HepG2 (cell line): ENCODE results near the gene CYB5B. TPM values are rescaled to one million over a fixed set of nuclear protein-coding genes. Genes with fewer than 3 reads are reported as not detected.

Experiments used
- FOSL1 ChIP-seq: sonication (generic); formaldehyde crosslinking; IDR thresholded peaks from 2 replicates; pipeline ENCODE4 v1.9.0; 2021; ENCODE audit warnings: missing genetic modification reagents, borderline replicate concordance
- FOXJ3 ChIP-seq: sonication (generic); formaldehyde crosslinking; IDR thresholded peaks from 2 replicates; pipeline ENCODE4 v1.4.0; 2020; ENCODE audit warnings: missing genetic modification reagents, mild to moderate bottlenecking, borderline replicate concordance
- GATA4 ChIP-seq: sonication (generic); IDR thresholded peaks from 2 replicates; pipeline ENCODE4 v1.6.1; 2016; ENCODE audit warnings: antibody characterized with exemption, low read depth, borderline replicate concordance
- NCOA5 ChIP-seq: sonication (generic); formaldehyde crosslinking; IDR thresholded peaks from 2 replicates; pipeline ENCODE4 v1.4.0; 2020; ENCODE audit warnings: missing genetic modification reagents
- PAF1 ChIP-seq: IDR thresholded peaks from 2 replicates; pipeline ENCODE4 v1.6.1; 2016; ENCODE audit warnings: missing genetic modification reagents, missing compliant biosample characterization
- TBX2 ChIP-seq: sonication (generic); formaldehyde crosslinking; IDR thresholded peaks from 2 replicates; pipeline ENCODE4 v1.5.0; 2020; ENCODE audit warnings: missing genetic modification reagents, mild to moderate bottlenecking, borderline replicate concordance
- ZBTB21 ChIP-seq: sonication (generic); formaldehyde crosslinking; IDR thresholded peaks from 2 replicates; pipeline ENCODE4 v1.4.0; 2020; ENCODE audit warnings: missing genetic modification reagents
- ZNF234 ChIP-seq: sonication (generic); formaldehyde crosslinking; conservative IDR thresholded peaks from 2 replicates; pipeline ENCODE4 v1.5.1; 2020; ENCODE audit warnings: mild to moderate bottlenecking, missing genetic modification reagents
- polyA plus RNA-seq, 8 experiments: library from polyadenylated mRNA; depleted of rRNA in 3 of 8; stranded (reverse) in 7 of 8; unstranded in 1 of 8; fragments of >200 nt; fragmentation: Illumina TruSeq in 4 of 8; extraction: Trizol in 4 of 8; gene quantifications; 2 replicates each; pipeline versions ENCODE4 v1.2.1 to v1.2.3, GENCODE V29; 2011 to 2016; ENCODE audit warnings: low read depth in 4 of 8, missing spikeins in 1 of 8, mixed read lengths in 1 of 8; ENCODE audit not compliant: insufficient read depth in 1 of 8
- total RNA-seq, 5 experiments: library from RNA; depleted of rRNA; stranded (reverse); fragments of >200 nt; fragmentation: Illumina TruSeq; extraction: Trizol; gene quantifications; 2 replicates each; pipeline ENCODE4 v1.2.3, GENCODE V29; 2016; ENCODE audit warnings: low read depth in 1 of 5
- TF ChIP-seq, protein P1 (sequence below): sonication (generic); formaldehyde crosslinking; IDR thresholded peaks from 2 replicates; pipeline ENCODE4 v1.5.1; 2020; ENCODE audit warnings: mild to moderate bottlenecking, missing genetic modification reagents
- TF ChIP-seq, protein P2 (sequence below): sonication (generic); formaldehyde crosslinking; IDR thresholded peaks from 2 replicates; pipeline ENCODE4 v1.4.0; 2020; ENCODE audit warnings: mild to moderate bottlenecking, missing genetic modification reagents
- TF ChIP-seq, protein P3 (sequence below): sonication (generic); formaldehyde crosslinking; IDR thresholded peaks from 2 replicates; pipeline ENCODE4 v1.8.0; 2022; ENCODE audit warnings: missing genetic modification reagents, mild to moderate bottlenecking, borderline replicate concordance
- TF ChIP-seq, protein P4 (sequence below): sonication (generic); formaldehyde crosslinking; IDR thresholded peaks from 2 replicates; pipeline ENCODE4 v1.9.0; 2021; ENCODE audit warnings: missing genetic modification reagents, borderline replicate concordance
- TF ChIP-seq, protein P5 (sequence below): sonication (generic); formaldehyde crosslinking; IDR thresholded peaks from 2 replicates; pipeline ENCODE4 v1.8.1; 2022; ENCODE audit warnings: mild to moderate bottlenecking, missing genetic modification reagents
- TF ChIP-seq, protein P6 (sequence below), 2 experiments: IDR thresholded peaks; 2 replicates each; pipeline ENCODE4 v1.6.1; 2011 to 2012; ENCODE audit warnings: low read length in 2 of 2, borderline replicate concordance in 1 of 2, low read depth in 1 of 2, mild to moderate bottlenecking in 1 of 2, moderate library complexity in 1 of 2

The CYB5B gene
- total and polyA plus RNA-seq, 2 of the 13 experiments (the other 11 are each of a cell fraction or from before 2014, with no cell fraction given): 234 to 432 TPM

DNA sequence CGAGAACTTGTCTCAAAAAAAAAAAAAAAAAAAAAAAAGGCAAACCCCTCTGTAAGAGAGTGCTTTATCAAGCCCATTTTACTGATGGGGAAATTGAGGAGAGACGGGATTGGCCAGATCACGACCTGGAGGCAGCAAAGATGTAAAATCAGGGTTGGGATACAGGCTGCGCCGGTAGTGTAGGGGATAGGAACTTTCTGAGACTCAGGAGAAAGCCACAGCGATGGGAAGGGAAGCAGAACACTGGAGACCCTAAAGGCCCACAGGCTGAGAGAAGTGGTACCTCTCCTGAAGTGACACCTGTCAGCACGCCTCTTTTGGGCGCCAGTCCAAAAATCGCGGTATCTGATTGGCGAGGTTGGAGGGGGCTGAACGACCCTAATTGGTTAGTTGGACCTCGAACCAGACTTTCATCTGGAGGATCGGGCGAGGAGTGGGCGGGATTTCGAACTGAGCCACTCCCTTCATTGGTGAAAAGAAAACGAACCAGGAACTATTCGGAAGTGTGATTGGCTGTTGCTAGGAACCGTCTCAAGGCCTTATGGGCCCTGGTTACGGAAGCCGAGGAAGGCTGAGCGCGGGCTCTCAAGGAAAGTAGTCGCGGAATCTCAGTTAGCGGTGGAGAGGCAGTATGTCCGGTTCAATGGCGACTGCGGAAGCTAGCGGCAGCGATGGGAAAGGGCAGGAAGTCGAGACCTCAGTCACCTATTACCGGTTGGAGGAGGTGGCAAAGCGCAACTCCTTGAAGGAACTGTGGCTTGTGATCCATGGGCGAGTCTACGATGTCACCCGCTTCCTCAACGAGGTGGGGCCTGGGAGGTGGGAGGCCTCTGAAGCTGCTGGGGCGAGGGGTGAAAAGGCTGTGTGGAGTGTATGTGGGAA, at the start of gene CYB5B (continued):
- TF ChIP-seq, protein P1, sequence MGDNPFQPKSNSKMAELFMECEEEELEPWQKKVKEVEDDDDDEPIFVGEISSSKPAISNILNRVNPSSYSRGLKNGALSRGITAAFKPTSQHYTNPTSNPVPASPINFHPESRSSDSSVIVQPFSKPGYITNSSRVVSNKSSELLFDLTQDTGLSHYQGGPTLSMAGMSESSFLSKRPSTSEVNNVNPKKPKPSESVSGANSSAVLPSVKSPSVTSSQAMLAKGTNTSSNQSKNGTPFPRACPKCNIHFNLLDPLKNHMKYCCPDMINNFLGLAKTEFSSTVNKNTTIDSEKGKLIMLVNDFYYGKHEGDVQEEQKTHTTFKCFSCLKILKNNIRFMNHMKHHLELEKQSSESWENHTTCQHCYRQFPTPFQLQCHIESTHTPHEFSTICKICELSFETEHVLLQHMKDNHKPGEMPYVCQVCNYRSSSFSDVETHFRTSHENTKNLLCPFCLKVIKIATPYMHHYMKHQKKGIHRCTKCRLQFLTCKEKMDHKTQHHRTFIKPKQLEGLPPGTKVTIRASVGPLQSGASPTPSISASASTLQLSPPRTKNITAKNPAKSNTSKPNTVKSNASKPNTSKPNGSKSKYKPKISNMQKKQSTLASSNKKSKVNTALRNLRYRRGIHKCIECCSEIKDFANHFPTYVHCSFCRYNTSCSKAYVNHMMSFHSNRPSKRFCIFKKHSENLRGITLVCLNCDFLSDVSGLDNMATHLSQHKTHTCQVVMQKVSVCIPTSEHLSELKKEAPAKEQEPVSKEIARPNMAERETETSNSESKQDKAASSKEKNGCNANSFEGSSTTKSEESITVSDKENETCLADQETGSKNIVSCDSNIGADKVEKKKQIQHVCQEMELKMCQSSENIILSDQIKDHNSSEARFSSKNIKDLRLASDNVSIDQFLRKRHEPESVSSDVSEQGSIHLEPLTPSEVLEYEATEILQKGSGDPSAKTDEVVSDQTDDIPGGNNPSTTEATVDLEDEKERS (CRISPR knock-in tag): 0 out of 2 replicates have a peak, but pooled peaks have one; percentile 26
- TF ChIP-seq PAF1 (no peak), GATA4 (0 out of 2 replicates have a peak, but pooled peaks have one; percentile 40), ZNF234 (CRISPR knock-in tag) (no peak), TBX2 (CRISPR knock-in tag) (peak; percentile 82; the same call in 1 of the 2 replicates), NCOA5 (CRISPR knock-in tag) (no peak), FOXJ3 (CRISPR knock-in tag) (no peak), FOSL1 (no peak), ZBTB21 (CRISPR knock-in tag) (no peak)
- TF ChIP-seq, protein P2, sequence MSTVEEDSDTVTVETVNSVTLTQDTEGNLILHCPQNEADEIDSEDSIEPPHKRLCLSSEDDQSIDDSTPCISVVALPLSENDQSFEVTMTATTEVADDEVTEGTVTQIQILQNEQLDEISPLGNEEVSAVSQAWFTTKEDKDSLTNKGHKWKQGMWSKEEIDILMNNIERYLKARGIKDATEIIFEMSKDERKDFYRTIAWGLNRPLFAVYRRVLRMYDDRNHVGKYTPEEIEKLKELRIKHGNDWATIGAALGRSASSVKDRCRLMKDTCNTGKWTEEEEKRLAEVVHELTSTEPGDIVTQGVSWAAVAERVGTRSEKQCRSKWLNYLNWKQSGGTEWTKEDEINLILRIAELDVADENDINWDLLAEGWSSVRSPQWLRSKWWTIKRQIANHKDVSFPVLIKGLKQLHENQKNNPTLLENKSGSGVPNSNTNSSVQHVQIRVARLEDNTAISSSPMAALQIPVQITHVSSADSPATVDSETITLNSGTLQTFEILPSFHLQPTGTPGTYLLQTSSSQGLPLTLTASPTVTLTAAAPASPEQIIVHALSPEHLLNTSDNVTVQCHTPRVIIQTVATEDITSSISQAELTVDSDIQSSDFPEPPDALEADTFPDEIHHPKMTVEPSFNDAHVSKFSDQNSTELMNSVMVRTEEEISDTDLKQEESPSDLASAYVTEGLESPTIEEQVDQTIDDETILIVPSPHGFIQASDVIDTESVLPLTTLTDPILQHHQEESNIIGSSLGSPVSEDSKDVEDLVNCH (CRISPR knock-in tag): peak; percentile 78; the same call in 1 of the 2 replicates
- TF ChIP-seq, protein P3, sequence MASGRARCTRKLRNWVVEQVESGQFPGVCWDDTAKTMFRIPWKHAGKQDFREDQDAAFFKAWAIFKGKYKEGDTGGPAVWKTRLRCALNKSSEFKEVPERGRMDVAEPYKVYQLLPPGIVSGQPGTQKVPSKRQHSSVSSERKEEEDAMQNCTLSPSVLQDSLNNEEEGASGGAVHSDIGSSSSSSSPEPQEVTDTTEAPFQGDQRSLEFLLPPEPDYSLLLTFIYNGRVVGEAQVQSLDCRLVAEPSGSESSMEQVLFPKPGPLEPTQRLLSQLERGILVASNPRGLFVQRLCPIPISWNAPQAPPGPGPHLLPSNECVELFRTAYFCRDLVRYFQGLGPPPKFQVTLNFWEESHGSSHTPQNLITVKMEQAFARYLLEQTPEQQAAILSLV (CRISPR knock-in tag): peak; percentile 92
- TF ChIP-seq, protein P4, sequence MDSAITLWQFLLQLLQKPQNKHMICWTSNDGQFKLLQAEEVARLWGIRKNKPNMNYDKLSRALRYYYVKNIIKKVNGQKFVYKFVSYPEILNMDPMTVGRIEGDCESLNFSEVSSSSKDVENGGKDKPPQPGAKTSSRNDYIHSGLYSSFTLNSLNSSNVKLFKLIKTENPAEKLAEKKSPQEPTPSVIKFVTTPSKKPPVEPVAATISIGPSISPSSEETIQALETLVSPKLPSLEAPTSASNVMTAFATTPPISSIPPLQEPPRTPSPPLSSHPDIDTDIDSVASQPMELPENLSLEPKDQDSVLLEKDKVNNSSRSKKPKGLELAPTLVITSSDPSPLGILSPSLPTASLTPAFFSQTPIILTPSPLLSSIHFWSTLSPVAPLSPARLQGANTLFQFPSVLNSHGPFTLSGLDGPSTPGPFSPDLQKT (CRISPR knock-in tag): no peak
- TF ChIP-seq, protein P5, sequence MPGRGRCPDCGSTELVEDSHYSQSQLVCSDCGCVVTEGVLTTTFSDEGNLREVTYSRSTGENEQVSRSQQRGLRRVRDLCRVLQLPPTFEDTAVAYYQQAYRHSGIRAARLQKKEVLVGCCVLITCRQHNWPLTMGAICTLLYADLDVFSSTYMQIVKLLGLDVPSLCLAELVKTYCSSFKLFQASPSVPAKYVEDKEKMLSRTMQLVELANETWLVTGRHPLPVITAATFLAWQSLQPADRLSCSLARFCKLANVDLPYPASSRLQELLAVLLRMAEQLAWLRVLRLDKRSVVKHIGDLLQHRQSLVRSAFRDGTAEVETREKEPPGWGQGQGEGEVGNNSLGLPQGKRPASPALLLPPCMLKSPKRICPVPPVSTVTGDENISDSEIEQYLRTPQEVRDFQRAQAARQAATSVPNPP (CRISPR knock-in tag): peak; percentile 69; the same call in 1 of the 2 replicates
- TF ChIP-seq, protein P6, sequence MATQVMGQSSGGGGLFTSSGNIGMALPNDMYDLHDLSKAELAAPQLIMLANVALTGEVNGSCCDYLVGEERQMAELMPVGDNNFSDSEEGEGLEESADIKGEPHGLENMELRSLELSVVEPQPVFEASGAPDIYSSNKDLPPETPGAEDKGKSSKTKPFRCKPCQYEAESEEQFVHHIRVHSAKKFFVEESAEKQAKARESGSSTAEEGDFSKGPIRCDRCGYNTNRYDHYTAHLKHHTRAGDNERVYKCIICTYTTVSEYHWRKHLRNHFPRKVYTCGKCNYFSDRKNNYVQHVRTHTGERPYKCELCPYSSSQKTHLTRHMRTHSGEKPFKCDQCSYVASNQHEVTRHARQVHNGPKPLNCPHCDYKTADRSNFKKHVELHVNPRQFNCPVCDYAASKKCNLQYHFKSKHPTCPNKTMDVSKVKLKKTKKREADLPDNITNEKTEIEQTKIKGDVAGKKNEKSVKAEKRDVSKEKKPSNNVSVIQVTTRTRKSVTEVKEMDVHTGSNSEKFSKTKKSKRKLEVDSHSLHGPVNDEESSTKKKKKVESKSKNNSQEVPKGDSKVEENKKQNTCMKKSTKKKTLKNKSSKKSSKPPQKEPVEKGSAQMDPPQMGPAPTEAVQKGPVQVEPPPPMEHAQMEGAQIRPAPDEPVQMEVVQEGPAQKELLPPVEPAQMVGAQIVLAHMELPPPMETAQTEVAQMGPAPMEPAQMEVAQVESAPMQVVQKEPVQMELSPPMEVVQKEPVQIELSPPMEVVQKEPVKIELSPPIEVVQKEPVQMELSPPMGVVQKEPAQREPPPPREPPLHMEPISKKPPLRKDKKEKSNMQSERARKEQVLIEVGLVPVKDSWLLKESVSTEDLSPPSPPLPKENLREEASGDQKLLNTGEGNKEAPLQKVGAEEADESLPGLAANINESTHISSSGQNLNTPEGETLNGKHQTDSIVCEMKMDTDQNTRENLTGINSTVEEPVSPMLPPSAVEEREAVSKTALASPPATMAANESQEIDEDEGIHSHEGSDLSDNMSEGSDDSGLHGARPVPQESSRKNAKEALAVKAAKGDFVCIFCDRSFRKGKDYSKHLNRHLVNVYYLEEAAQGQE (IDR thresholded peaks at IDR 0.05; ENCODE audit: borderline replicate concordance in 1 of 2, low read depth in 1 of 2, low read length in 2 of 2): peak in 1 of 2 experiments; percentile 82; a peak in 2 of 4 replicates
